Measurements from ENCODE around the gene RPP30.
"Not testable (repeated sequence)": the region's sequence is repeated elsewhere in the genome, so short reads cannot be mapped to it uniquely, and the experiment has no call there.

RPP30 gene

DNA sequence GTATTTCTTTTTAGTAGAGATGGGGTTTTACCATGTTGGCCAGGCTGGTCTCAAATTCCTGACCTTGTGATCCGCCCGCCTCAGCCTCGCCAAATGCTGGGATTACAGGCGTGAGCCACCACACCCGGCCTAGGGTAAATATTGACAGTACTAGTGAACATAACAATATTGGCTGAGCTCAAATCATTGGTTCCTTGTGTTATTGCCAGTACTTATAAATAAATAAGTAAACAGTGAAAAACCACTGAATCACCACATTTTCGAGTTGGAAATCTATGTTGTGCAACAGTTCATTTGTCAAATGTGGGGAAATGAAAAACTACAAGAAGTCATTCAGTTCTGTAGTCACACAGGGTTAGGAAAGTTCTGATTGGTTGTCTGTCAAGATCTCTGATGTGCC is 15.8 kb downstream of the RPP30 start:
- no peak overlapping the region for H3K27ac Mint-ChIP-seq
- no peaks in the 10 kb centered on the region for H3K9me3 Mint-ChIP-seq
- CTCF ChIA-PET = interaction anchor here (0.9 to 1.0 kb wide), 2 partner anchors 10 to 119 kb away, joined by 3 read pairs; no protein-coding TSS in a partner anchor
- H3K27me3 Mint-ChIP-seq = no peaks in the 10 kb centered on the region
- H3K4me3 Mint-ChIP-seq = no peak overlapping the region
- peaks cover 3% of the 10 kb centered on the region for H3K4me1 Mint-ChIP-seq
- no peak for DNase-seq
- H3K36me3 Mint-ChIP-seq = peaks cover 46% of the 10 kb centered on the region

DNA sequence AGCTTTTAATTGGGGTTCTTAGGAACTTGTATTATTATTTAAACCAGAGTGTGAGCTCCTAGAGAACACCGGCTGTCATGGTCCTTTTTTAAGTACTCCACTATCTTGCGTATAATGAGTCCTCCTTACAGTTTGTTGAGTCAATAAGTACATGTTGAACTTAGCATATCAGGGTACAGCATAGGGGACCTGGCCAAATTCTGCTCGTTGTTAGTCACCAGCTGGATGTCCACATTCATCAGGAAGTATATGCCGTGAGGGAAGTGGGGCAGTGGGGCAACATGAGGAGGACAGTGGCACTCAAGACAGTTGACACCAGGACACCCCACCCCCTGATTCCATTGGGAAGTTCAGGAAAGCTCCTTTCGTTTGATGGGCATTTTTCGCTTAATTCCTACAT is 16.6 kb downstream of the RPP30 start:
- no peaks in the 10 kb centered on the region for H3K27me3 Mint-ChIP-seq
- H3K4me3 Mint-ChIP-seq = no peak overlapping the region
- H3K9me3 Mint-ChIP-seq = no peaks in the 10 kb centered on the region
- CTCF ChIA-PET = interaction anchor here (0.9 to 1.3 kb wide), 3 partner anchors 8 to 118 kb away, joined by 3 read pairs; no protein-coding TSS in a partner anchor
- no peak for DNase-seq
- H3K36me3 Mint-ChIP-seq = peaks cover 48% of the 10 kb centered on the region
- H3K4me1 Mint-ChIP-seq = peaks cover 3% of the 10 kb centered on the region
- no peak overlapping the region for H3K27ac Mint-ChIP-seq

DNA sequence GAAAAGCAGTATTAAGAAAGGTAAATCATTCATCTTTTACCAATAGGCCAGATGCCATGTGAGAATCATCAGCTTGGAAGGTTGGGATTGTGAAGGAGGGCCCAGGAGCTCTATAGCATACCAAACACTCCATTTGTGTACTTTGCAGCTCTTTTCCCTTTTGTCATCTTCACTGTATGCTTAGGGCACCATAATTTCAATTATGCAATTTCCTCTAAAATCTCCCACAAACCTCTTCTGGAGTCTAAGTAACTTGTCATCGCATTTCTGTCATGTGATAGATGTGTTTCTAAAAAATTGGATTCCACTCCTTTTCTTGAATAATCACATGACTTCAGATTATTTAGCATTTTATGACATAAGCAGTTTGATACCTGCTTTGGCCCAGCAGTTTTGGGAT is 17.9 kb downstream of the RPP30 start:
- Mint-ChIP-seq H3K36me3 (peaks cover 56% of the 10 kb centered on the region), H3K27ac (no peak overlapping the region), H3K4me1 (peaks cover 3% of the 10 kb centered on the region), H3K27me3 (no peaks in the 10 kb centered on the region), H3K9me3 (no peaks in the 10 kb centered on the region), H3K4me3 (no peak overlapping the region)
- CTCF ChIA-PET = no interaction called here
- DNase-seq = no peak

DNA sequence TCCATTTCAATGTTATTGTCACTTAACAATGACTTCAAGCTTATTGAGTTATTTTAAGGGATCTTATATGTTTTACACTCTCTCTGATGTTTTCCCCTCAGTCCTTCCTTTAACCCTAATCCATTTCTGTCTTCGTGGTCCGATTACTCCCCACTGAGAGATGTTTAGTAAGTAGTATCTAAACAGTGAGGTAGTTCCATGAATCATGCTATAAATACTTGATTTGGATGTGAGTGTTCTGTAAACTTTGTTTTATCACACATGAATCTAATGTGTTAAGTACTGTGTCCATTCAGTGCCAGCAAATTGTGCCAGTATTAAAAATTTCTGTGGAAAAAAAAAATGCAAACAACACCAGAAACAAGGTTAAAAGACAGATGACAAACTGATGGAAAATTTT is 18.6 kb downstream of the RPP30 start:
- Mint-ChIP-seq H3K9me3 (no peaks in the 10 kb centered on the region), H3K27me3 (no peaks in the 10 kb centered on the region), H3K27ac (no peak overlapping the region), H3K36me3 (peaks cover 59% of the 10 kb centered on the region), H3K4me1 (peaks cover 3% of the 10 kb centered on the region), H3K4me3 (no peak overlapping the region)
- CTCF ChIA-PET = no interaction called here
- DNase-seq = no peak

DNA sequence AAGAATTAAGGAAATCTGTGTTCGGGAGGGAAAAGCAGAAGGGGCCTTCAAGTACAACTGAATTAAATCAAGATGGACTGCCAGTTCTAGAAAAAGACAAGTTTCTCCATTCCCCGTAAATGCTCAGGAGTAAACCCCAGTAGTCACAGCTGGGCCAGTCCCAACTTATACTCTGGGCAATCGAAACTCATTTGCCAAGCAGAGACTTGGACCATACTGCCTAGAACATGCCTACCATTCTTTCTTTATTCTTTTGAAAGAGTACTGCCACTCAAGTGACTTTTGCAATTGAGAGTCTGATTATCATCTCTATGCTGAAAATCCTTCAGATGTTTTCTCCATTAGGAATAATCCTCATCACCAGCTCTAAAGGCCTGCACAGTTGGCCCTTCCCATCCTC is 21.4 kb downstream of the RPP30 start:
- Mint-ChIP-seq H3K27ac (no peak overlapping the region), H3K4me1 (peaks cover 20% of the 10 kb centered on the region), H3K27me3 (no peaks in the 10 kb centered on the region), H3K4me3 (no peak overlapping the region), H3K36me3 (peaks cover 53% of the 10 kb centered on the region), H3K9me3 (no peaks in the 10 kb centered on the region)
- no peak for DNase-seq
- CTCF ChIA-PET = interaction anchor here (1.3 kb wide), 1 partner anchor 150 kb away, joined by 3 read pairs; no protein-coding TSS in a partner anchor

DNA sequence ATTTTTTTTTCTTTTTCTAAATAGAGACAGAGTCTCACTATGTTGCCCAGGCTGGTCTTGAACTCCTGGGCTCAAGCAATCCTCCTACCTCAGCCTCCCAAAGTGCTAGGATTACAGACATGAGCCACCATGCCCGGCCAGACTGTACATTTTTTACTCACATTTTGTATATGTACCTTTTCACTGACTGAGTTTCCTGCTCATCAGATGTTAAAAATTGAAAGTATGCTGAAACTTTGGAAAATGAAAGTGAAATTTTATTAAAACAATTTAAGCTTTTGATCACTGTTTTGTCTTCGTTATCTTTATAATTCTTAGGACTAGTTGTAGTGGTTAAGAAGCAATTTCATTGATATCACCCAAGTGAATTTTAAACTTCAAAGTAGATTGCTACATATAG is 25.1 kb downstream of the RPP30 start:
- Mint-ChIP-seq H3K27ac (peak overlapping the region; percentile 87), H3K4me3 (peak overlapping the region; percentile 34), H3K4me1 (peaks cover 20% of the 10 kb centered on the region), H3K36me3 (peaks cover 38% of the 10 kb centered on the region)
- not testable (repeated sequence) for H3K27me3 Mint-ChIP-seq, H3K9me3 Mint-ChIP-seq, DNase-seq
- CTCF ChIA-PET = interaction anchor here (1.3 kb wide), 1 partner anchor 15 kb away, joined by 5 read pairs; no protein-coding TSS in a partner anchor

DNA sequence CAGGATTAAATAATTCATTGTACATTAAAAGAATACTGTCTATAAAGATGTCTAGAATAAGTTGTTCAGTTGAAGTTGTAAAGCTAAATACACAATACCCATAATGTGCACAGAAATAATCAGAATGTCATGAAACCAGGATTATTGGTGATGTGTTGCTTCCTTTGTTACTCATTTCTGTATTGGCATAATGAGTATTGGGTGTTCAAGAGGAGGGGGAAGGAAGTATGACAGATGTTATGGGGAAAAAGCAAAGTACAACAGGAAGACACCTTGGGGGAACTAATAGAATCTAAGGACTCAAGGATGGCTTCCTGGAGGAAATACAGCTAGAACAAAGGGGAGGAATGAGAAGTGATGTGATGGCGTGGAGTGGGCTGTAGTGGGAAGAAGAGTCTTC is 34.2 kb downstream of the RPP30 start:
- Mint-ChIP-seq H3K4me3 (no peak overlapping the region), H3K27me3 (no peaks in the 10 kb centered on the region), H3K9me3 (no peaks in the 10 kb centered on the region), H3K36me3 (peaks cover 13% of the 10 kb centered on the region), H3K4me1 (peaks cover 8% of the 10 kb centered on the region), H3K27ac (no peak overlapping the region)
- DNase-seq = no peak
- CTCF ChIA-PET = interaction anchor here (1.7 kb wide), 1 partner anchor 346 kb away, joined by 5 read pairs; no protein-coding TSS in a partner anchor

DNA sequence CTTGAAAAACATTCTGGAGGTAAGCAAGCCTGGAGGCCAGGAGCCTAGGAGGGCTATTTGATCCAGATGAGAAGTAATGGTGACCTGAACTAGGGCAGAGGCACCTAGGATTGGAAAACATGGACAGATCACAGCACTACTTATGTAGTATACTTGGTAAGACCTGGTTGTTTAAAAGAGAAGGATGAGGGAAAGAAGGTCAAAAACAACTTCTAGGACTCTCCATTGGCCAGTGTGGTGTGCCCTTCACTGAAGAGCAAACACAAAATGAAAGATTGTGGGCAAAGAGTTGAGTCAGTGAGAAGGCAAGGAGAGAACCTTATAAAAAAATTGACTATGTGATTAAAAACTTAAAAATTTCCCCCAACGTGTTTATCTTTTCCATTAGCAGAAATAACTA is 34.8 kb downstream of the RPP30 start:
- Mint-ChIP-seq H3K27ac (no peak overlapping the region), H3K9me3 (no peaks in the 10 kb centered on the region), H3K4me3 (no peak overlapping the region), H3K4me1 (peaks cover 8% of the 10 kb centered on the region), H3K27me3 (no peaks in the 10 kb centered on the region), H3K36me3 (peaks cover 12% of the 10 kb centered on the region)
- CTCF ChIA-PET = interaction anchor here (1.7 kb wide), 1 partner anchor 345 kb away, joined by 5 read pairs; no protein-coding TSS in a partner anchor
- no peak for DNase-seq

DNA sequence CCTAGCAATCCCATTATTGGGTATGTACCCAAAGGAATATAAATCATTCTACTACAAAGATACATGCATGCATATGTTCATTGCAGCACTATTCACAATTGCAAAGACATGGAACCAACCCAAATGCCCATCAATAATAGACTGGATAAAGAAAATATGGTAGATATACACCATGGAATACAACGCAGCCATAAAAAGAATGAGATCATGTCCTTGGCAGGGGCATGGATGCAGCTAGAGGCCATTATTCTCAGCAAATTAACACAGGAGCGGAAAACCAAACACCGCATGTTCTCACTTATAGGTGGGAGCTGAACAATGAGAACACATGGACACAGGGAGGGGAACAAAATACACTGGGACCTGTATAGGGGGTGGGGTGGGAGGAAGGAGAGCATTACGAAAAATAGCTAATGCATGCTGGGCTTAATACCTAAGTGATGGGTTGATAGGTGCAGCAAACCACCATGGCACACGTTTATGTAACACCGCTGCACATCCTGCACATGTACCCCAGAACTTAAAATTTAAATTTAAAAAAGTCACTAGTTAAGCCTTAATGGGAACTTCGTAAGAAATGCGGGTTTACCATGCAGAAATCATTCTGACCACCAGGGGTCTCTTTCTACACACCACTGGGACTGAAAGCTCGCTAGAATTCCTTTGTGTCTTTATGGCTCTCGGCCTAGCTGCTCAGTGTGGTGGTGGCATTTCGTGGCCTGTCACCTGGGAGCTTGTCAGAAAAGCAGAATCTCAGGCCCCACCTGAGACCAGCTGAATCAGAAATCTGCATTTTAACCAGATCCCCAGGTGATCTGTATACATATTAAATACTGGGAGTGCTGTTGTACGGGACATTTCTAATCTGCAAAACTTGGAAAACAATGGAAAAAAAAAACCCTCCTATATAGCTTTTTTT is 39.6 kb downstream of the RPP30 start:
- Mint-ChIP-seq H3K27ac (no peak overlapping the region), H3K4me1 (peaks cover 6% of the 10 kb centered on the region), H3K27me3 (peaks cover 5% of the 10 kb centered on the region), H3K36me3 (peaks cover 2% of the 10 kb centered on the region), H3K9me3 (no peaks in the 10 kb centered on the region), H3K4me3 (no peak overlapping the region)
- DNase-seq = peak; percentile 64
- CTCF ChIA-PET = interaction anchor here (0.7 to 4.5 kb wide), 27 partner anchors 11 to 724 kb away, joined by 3 to 49 read pairs (median 5); no protein-coding TSS in a partner anchor

DNA sequence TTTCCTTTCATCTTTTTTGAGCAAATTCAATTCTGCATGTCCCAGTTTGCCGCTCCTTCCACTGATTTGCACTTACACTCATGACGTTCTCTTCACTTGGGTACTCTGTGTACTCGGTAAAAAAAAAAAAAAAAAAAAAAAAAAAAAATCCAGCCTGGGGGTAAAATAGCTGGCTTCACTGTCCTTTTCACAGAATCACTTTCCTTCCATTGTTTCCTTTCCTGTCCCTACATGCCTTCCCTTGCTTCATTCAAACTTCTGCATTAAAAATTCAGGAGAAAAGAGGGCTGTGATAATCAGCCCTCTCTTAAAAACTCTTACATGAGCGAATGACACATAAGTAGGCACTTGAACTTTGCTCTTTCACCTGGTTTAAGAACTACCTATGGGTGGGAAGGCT is 40.4 kb downstream of the RPP30 start:
- peaks cover 2% of the 10 kb centered on the region for H3K36me3 Mint-ChIP-seq
- peaks cover 5% of the 10 kb centered on the region for H3K27me3 Mint-ChIP-seq
- H3K4me3 Mint-ChIP-seq = no peak overlapping the region
- no peak overlapping the region for H3K27ac Mint-ChIP-seq
- H3K9me3 Mint-ChIP-seq = no peaks in the 10 kb centered on the region
- CTCF ChIA-PET = interaction anchor here (0.6 to 4.5 kb wide), 25 partner anchors 11 to 723 kb away, joined by 3 to 49 read pairs (median 5); no protein-coding TSS in a partner anchor
- H3K4me1 Mint-ChIP-seq = peaks cover 6% of the 10 kb centered on the region
- DNase-seq = no peak

DNA sequence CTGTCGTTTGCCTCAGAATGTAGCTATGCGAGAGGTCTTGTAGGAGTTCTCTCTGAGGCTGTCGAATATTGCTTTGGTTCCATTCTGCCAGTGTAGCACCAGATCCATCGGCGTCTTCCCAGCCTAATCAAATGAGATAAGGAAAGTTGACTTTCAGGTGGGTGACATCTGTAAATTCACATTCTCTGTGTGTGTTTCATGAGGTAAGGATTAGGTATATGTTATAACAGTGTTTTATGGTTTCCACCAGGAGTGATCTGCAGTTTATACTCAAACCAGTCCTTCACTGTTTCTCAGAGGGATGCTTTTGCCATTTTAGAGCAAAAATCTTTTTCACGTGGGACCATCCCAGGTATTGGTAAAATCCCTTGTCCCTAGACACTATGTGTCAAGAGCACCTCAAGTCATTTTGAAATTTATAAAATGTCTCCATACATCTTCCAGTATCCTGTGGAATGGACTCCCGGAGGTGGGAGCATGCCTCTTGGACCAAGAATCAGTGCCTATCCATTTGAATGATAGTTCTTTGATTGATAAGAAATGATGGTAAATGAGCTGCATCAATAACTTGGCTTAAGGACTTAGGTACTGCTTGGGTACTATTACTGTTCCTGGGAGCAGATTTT is 41.2 kb downstream of the RPP30 start:
- Mint-ChIP-seq H3K36me3 (peaks cover 2% of the 10 kb centered on the region), H3K4me1 (peaks cover 6% of the 10 kb centered on the region), H3K27ac (no peak overlapping the region), H3K9me3 (no peaks in the 10 kb centered on the region), H3K4me3 (no peak overlapping the region), H3K27me3 (peaks cover 5% of the 10 kb centered on the region)
- CTCF ChIA-PET = interaction anchor here (0.6 to 4.5 kb wide), 7 partner anchors 9 to 338 kb away, joined by 3 to 49 read pairs (median 8); no protein-coding TSS in a partner anchor
- no peak for DNase-seq

DNA sequence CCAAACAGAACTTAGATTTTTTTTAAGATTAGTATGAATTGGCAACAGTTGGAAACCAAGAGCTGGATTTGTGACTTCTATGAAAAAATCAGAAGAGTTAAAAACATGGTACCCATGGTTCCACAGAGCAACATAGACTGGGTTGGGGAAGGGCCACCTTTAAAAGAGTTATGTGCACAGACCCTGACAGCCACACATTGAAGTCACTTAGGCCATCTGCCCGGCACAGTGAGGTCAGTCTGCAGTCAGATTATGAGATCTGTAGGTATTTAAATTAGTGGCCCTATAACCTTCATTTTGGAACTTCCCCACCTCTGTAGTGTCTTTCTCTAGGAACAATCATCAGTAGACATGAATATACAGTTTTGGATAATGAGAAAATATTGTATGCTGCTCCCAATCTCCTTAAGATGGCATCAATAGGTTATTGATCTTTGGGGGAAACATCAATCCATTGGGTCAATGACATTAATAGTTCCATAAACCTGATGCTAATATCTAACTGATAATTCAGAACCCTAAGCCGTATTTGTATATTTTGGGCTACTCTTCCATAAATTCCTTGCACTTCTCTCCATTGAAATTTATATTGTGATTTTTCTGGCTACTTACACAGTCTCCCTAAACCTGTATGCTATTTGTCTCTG is 42.1 kb downstream of the RPP30 start:
- Mint-ChIP-seq H3K9me3 (no peaks in the 10 kb centered on the region), H3K27me3 (peaks cover 5% of the 10 kb centered on the region), H3K27ac (no peak overlapping the region), H3K4me3 (no peak overlapping the region), H3K36me3 (no peaks in the 10 kb centered on the region), H3K4me1 (peaks cover 6% of the 10 kb centered on the region)
- DNase-seq = no peak
- CTCF ChIA-PET = interaction anchor here (1.2 to 4.5 kb wide), 4 partner anchors 8 to 337 kb away, joined by 3 to 49 read pairs (median 8); no protein-coding TSS in a partner anchor

DNA sequence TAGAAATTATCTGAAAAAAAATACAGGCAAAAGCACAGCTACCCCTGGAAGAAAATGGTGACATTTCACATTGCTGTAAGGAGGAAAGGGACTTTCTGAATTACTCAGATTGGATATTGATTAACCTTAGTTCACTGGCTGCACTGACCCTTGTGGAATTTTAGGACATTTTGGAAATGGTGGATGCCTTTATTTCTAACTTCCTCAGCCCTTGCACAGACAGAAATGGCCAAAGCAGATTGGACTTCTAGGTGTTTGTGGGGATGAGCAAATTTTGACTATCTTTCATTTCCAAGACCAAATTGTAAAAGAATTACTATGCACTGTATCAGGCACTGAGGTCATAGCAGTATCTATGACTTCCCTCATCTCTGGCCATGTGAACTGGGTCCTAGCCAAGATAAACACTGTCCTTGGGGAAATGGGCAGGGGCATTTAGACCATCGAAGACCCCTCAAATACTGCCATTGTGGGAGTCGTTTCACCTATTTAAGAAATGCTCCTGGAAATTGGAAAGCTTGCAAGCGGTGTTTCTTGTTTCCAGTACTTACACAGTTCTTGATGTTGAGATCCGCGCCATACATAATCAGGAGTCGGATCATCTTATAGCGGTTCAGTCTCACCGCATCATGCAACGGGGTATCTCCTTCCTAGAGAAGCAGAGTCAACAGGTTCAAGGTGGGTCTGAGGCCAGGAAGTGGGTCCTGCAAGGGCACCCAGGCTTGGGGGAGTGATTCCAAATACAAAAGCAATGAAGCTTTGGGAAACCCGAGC is 43.4 kb downstream of the RPP30 start:
- no peak for DNase-seq
- no peak overlapping the region for H3K4me3 Mint-ChIP-seq

More for the DNA sequence above, 43.4 kb downstream of the RPP30 start:
- CTCF ChIA-PET = interaction anchor here (1.9 kb wide), 1 partner anchor 336 kb away, joined by 6 read pairs; no protein-coding TSS in a partner anchor
- Mint-ChIP-seq H3K9me3 (no peaks in the 10 kb centered on the region), H3K4me1 (peaks cover 2% of the 10 kb centered on the region), H3K27me3 (peaks cover 12% of the 10 kb centered on the region), H3K27ac (no peak overlapping the region), H3K36me3 (no peaks in the 10 kb centered on the region)

All from activated naive CD4-positive, alpha-beta T cell treated with anti-CD3 and anti-CD28 coated beads, Interleukin-2, amount 10 ng/mL, durations not matched to agents 7 days and 5 days (primary cell).